Ureter (tissue), 1 donor: ENCODE results near the gene WWOX. TPM values are rescaled to one million over a fixed set of nuclear protein-coding genes. Genes with fewer than 3 reads are reported as not detected.
"Not testable (repeated sequence)": the region's sequence is repeated elsewhere in the genome, so short reads cannot be mapped to it uniquely, and the experiment has no call there.

ENCODE experiments used
- DNase-seq: peaks from one replicate; pipeline ENCODE4 v3.0.0-alpha.2; 2020; ENCODE audit warnings: low spot score
- total RNA-seq: library from RNA; stranded (reverse); gene quantifications from one replicate; pipeline ENCODE4 v1.2.4, GENCODE V29; 2023
- donor health status: DM: yes; HTN: yes; CAD: no.

The WWOX gene
- total RNA-seq, 1 donor from 2014 or later: 23.5 TPM

DNA sequence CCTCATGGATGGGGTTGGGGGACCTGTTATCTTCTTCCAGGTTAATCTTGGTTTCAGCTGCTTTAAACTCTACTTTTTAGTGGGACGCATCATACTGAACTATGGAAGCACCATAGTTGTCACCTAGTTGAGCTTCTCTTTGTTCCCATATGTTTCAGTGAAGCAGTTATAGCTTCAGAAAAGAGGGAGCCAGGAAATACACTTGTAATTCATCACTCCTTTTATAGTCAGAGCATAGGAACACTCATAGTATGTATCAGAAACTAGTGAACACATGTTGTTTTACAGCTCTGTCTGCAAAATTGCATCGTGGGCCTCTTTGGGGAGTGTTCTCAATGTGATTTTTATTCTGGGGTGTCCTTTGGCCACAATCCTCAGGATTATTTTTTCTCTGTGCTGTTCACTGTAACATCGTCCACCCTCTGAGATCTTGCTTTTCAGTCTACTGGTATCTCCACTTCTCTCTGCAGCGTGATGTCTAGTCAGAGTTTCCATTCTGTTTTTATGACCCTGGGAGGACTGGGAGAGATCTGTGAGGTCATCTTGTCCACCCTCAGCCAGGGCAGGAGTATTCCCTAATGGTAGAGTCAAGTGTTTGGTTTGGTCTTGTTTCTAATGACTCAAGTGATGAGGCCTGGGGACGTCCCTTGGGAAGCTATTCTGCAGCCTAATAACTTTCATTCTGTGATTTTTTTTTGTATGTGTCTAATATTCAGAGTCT is 585.4 kb downstream of the WWOX start:
- DNase-seq: no peak

DNA sequence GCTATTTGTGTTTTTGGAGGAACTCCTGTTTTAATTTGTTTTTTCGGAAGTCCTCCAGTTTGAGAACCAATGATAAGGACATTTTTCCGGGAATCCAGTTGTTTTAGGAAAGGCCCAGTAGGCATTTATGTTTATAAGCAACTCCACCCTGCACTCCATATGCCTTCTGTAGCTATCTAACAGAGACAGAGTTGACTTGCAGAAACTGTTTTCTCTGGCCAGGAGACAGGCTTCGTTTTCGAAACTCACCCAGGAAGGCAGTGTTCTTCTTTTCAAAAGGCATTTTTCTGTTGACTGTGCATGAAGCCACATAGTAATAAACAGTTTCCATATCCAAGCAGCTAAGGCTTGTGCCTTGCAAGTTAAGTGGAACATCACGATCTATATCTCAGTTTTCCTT is 587.1 kb downstream of the WWOX start:
- no peak for DNase-seq

- no peak for DNase-seq
Measured at GRCh38 chr16:78689028-78689427, 589.6 kb downstream of the WWOX start.

DNA sequence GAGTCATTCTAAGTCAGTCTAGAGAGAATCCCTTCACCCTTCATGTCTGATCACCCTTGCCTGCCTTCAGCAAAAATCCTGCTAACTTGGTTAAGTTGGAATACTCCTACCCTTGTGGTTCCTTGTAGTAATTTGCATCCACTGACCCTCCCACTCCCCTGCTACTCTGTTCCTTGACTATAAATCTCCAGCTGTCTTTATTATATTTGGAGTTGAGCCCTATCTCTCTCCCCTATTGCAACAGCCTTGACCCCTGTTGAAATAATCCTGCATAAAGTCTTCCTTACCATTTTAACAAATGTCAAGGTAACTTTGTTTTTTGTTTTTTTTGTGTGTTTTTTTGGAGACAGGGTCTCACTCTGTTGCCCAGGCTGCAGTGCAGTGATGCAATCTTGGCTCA is 590.1 kb downstream of the WWOX start:
- DNase-seq: no peak

GRCh38 chr16:78690510-78690909 is 591.1 kb downstream of the WWOX start:
- DNase-seq: no peak

- not testable (repeated sequence) for DNase-seq
Measured at GRCh38 chr16:78691746-78692145, 592.3 kb downstream of the WWOX start.

GRCh38 chr16:78693496-78693895 is 594.0 kb downstream of the WWOX start:
- DNase-seq: no peak

DNA sequence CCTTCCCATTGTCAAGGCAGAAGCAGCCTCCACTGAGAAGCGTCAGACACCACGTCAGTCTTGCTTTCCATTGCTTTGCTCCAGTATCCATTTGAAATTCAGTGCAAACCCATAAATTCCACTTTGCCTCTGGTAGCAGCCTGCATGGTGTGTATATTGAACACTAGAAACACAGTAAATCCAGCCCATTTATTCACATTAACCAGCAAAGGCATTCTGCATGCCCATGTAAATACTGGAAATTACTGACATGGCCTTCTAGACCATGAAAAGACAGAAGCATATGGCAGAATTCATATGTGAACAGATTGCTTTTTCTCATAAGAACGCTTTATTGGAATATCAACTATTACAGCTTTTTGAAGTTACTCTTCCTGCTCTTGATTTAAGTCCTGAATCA is 595.0 kb downstream of the WWOX start:
- DNase-seq: no peak

DNA sequence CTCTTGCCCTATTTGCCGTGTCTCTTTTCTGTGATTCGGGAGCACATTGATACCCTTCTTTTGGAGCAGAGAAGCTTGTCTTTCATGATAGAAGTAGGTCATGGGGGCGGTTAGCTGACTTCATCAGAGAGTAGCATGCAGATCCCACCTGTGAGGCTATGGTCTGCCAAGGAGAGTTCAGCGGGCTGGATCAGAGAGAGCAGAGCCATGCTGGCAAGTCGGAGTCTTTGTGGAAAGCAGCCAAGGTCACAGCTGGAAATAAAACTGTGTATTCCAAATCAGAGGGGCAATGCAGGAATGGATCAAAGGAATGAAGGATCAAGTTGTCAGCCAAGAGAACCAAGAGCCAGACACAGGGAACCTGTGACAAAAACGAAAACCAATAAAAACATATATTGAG is 595.9 kb downstream of the WWOX start:
- no peak for DNase-seq

DNA sequence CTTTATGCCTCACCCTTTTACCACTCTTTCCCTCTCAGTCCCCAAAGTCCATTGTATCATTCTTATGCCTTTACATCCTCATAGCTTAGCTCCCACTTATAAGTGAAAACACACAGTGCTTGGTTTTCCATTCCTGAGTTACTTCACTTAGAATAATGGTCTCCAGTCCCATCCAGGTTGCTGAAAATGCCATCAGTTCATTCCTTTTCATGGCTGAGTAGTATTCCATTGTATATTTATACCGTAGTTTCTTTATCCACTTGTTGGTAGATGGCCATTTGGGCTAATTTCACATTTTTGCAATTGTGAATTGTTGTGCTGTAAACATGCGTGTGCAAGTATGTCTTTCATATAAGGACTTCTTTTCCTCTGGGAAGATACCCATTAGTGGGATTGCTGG is 597.3 kb downstream of the WWOX start:
- no peak for DNase-seq

DNA sequence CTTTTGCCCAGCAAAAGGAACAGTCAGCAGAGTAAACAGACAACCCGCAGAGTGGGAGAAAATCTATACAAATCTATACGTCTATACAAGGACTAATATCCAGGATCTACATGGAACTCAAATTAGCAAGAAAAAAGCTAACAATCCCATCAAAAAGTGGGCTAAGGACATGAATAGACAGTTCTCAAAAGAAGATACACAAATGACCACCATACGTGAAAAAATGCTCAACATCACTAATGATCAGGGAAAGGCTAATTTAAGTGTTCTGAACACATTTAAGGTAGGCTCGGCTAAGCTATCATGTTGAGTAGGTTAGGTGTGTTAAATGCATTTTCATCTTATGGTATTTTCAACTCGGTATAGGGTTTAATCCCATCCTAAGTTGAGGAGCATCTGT is 598.0 kb downstream of the WWOX start:
- no peak for DNase-seq

- DNase-seq: no peak
Measured at GRCh38 chr16:78703936-78704335, 604.5 kb downstream of the WWOX start.

- no peak for DNase-seq
Measured at GRCh38 chr16:78704416-78704815, 605.0 kb downstream of the WWOX start.

DNA sequence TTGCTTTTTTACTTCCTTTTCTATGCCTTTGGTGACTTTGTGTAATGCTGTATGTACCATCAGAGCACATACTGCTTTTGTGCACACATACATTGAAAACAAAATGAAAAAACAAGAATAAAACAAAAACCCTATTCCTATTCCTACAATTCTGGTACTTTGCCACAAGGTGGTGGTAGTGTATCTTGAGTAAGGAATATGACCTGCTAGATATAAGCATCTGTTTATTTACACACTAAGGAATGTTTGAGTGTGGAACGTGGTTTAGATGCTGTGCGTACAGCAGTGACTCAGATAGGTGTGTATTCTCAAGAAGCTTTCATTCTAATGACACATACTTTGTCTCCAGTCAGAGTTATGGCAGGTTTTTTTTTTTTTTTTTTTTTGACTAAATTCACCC is 606.2 kb downstream of the WWOX start:
- DNase-seq: no peak

DNA sequence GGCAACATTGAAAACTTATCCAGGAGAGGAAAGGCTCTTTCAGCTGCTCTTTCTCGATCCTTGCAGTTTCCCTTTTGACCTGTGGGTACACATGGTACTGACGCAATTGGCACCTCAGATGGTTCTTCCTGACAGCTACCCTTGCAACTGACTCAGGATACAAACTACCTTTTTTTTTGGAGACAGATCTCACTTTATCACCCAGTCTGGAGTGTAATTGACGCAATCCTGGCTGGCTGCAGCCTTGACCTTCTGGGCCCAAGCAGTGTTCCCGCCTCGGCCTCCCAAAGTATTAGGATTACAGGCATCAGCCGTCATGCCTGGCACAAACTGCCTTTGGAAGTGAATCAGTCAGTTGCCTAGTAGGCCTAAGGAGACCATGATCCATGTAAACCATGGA is 607.2 kb downstream of the WWOX start:
- no peak for DNase-seq

DNA sequence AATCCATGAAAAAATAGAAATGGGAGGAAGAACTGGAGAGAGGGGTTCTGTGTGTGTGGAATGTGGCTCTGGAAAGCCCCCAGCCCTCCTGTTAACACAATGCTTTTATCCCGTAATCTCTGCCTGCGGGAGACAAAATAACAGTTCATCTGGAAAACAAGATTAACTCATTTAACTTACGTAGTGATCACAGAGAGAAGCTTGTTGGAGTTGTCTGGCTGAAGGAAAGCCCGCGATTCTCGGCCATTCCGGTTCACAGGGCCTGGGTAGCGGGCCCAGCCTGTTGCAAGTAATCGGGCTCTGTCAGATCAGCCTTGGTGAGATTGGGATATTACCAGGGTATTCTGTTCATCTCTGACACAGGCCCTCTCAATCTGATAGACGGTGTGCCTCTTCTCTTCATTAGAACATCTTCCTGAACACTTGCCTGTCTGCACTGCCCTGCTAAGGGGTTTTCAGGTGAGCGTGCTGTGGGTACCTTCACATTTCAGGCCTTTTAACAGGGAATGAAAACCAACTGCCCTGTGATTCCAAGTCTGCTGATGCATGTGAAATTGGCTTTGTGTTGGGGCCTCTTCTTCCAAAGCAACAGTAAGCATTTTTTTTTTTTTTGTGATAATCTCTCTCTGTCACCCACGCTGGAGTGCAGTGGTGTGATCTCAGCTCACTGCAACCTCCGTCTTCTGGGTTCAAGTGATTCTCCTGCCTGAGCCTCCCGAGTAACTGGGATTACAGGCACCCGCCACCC is 609.9 kb downstream of the WWOX start:
- DNase-seq: no peak

DNA sequence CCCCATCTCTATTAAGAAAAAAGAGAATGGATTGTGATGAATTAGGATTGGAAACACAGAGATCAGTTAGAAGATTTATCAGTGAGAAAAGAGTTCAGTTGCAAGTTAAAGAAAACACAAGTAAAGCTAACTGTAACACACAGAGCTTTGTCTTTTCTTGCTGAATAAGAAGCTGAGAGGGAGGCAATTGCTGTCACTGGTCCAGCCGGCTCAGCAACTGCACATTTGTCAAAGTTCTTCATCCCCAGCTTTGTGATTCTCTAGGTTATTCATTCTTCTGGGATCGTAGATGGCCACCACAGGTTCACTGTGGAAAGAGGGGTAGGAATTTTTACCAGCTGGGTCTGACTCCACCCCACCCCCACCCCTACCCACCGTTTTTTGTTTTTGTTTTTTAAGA is 615.7 kb downstream of the WWOX start:
- DNase-seq: no peak

DNA sequence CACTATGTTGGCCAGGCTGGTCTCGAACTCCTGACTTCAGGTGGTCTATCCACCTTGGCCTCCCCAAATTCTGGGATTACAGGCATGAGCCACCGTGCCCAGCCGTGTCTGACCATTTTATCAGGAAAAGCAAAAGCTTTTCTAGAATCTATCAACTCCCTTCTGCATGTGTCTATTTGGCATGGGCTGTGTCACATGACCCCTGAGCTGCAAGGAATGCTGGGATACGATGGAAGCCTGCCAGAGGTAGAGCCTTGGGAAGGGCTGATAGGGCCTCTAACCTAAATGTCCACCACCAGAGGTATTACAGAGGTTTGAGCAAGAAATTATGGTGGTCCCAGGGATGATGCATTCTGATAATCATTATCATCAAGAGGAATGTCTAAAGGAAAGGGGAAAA is 616.2 kb downstream of the WWOX start:
- DNase-seq: no peak

- DNase-seq: no peak
Measured at GRCh38 chr16:78718141-78718540, 618.7 kb downstream of the WWOX start.

DNA sequence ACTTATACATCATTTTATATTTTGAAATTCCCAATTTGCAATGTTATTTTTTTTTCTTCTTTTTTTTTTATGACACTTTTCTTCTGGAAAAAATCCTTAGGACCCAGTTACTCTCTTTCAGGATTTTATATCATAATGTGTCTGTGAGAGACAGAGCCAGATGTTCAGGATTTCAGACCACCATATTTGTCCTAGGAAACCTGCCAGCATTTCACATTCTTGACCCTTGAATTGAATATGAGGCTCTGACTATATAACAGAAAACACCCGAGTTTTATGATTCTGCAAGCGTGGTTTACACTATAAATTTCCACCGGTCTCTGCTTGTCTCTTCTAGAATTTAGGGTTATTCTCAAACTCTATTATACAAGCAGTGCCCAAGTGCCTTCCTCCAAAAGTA is 621.0 kb downstream of the WWOX start:
- DNase-seq: no peak

DNA sequence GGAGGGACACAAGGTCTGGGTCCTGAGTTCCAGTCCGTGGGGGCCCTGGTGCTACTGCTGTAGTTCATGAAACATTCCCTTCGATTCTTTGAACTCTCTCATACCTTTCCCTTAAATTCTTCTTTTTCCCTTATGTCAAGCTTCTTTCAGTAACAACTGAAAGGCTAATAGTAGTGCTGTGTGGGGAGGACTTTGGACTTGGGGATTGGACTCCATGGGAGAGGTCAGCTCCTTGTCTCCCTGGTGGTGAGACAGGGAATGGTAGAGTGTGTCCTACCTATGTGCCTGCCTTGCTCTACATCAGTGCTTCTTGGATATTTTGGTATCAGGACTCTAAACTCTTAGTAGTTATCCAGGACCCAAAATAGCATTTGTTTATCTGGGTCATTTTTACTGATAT is 628.1 kb downstream of the WWOX start:
- no peak for DNase-seq

DNA sequence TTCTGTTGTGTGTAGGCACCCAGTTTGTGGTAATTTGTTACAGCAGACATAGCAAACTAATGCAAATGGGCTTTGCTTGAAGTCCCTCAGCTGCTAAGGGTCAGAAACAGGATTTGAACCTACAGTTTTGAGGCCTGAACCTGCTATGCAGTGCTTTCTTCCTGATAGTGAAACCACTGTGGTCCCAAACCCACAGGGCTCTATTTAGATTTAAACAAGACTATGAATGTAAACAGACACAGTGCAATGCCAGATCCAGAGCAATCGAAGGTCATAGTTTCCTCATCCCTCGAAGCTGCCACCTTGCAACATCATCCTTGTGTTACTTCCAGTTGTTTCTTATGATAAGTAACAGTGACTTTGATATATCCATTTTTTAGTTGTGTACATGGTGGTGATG is 630.2 kb downstream of the WWOX start:
- no peak for DNase-seq

DNA sequence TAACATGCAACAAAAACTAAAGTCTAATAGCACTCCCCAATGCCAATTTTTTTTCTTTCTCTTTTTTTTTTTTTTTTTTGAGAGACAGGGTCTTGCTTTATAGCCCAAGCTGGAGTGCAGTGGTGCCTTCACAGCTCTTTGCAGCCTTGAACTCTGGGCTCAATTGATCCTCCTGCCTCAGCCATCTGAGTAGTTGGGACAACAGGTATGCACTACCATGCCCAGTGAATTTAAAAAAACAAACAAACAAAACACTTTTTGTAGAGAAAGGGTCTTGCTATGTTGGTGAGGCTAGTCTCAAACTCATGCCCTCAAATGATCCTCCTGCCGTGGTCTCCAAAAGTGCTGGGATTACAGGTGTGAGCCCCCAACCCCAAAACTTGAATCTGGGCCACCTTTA is 632.3 kb downstream of the WWOX start:
- DNase-seq: no peak

DNA sequence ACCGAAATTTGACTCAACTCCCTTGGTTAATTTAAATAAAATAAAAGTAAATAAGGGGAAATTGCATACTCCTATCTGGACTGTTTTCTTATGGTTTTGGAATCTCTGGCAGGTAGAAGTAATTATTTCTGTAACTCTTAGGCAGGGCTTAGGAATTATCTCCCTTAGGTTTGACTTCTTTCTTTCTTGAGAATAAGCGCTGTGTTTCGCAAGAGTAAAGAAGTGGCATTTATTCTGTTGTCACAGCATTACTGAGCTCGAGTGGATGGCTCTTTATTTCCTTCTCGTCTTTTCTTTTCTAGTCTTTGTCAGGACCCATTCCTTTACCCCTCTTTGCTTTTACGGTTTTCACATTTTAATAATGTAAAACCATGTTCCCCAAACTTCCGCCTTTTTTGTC is 633.2 kb downstream of the WWOX start:
- no peak for DNase-seq
